Astrocyte of the spinal cord (primary cell): Measurements from ENCODE around the gene MAP3K15.

Experiments
- DNase-seq: peaks from one replicate; pipeline ENCODE4 v3.0.0; 2011; ENCODE audit warnings: low read depth, low spot score
- H3K4me3 ChIP-seq: 2 replicates; pipeline ENCODE4 v1.5.1; 2011; ENCODE audit warnings: low read depth, mild to moderate bottlenecking, low read length, moderate library complexity
- CTCF ChIP-seq: IDR thresholded peaks from 2 replicates; pipeline ENCODE4 v1.5.1; 2012; ENCODE audit warnings: low read depth, mild to moderate bottlenecking, low read length, inconsistent platforms
- in situ Hi-C: cut with HindIII; loops from 2 replicates; pipeline ENCODE4 v1.10.0; 2017; ENCODE audit warnings: low sequenced_read_pairs

MAP3K15 gene

DNA sequence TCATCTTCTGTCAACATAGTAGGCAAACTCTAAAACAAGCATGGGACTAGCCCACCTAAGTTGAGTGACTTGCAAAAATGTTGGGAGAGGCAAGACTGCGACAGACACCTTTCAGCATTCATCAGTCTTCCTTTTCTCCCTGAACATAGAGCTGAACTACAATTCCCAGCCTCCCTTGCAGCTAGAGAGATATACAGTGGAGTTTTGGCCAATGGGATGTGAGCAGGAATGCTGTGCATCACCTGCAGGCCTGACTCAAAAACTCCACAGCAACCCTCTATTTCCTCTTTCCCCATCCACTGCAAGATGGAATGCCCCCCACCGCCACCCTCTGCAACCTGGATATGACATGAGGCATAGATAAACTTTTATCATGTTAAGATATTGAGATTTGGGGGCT lies 105.0 kb downstream of the MAP3K15 start:
- no peak for DNase-seq
- in situ Hi-C loops = no loop called here

DNA sequence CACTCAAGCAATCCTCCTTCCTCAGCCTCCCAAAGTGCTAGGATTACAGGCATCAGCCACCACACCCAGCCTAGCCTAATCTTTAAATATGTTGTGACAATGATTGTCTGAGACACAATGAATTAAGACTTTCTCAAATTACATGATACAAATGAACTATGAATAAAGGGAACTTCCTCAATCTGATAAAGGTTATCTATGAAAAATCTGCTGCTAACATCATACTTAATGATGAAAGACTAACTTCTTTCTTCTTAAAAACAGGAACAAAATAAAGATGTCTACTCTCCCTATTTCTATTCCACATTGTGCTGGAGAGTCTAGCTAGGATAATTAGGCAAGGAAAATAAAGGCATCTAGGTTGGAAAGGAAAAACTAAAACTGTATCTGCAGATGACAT lies 111.6 kb downstream of the MAP3K15 start:
- in situ Hi-C loops = no loop called here
- no peak for DNase-seq
- no peak overlapping the region for H3K4me3 ChIP-seq
- no peak for TF ChIP-seq CTCF

More for the DNA sequence above, 105.0 kb downstream of the MAP3K15 start:
- H3K4me3 ChIP-seq = no peak overlapping the region
- TF ChIP-seq CTCF = no peak

DNA sequence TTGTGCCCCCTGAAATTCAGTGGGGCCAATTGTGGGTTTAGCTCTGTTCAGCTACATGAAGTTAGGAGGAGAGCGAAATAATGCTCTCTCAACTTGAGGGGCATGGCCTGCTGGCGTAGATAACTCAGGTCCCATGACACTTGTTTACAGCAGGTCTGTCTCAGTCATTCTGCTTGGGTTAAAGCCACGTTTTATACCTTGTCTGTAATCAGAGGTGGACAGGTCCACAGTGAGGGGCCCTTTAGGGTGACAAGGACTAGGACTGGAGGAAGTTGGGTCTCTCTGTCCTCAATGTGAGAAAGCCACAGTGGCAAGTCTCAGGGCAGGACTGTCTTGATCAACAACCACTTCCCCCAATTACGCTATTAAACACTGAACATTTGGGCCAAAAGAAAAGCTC lies 122.6 kb downstream of the MAP3K15 start:
- TF ChIP-seq CTCF = no peak
- H3K4me3 ChIP-seq = no peak overlapping the region
- in situ Hi-C loops = no loop called here
- DNase-seq = no peak

DNA sequence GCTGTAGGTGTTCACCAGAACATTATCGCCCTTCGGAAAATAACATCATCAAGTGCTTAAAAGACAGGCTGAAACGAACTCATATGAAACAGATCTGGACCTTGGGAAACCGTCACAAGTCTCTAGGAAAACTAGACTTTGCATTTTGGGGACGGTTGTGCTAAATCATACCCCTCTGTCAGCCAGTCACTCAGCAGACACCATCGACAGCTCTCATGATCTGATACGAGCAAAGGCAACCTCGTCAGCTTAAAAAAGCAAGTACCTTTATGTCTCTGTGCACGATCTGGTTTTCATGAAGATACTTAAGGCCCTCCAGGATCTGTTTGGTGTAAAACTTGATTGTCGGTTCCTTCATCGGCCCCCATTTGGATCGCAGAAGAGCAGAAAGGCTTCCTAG lies 123.2 kb downstream of the MAP3K15 start:
- no peak overlapping the region for H3K4me3 ChIP-seq
- no peak for DNase-seq
- in situ Hi-C loops = no loop called here
- TF ChIP-seq CTCF = no peak

DNA sequence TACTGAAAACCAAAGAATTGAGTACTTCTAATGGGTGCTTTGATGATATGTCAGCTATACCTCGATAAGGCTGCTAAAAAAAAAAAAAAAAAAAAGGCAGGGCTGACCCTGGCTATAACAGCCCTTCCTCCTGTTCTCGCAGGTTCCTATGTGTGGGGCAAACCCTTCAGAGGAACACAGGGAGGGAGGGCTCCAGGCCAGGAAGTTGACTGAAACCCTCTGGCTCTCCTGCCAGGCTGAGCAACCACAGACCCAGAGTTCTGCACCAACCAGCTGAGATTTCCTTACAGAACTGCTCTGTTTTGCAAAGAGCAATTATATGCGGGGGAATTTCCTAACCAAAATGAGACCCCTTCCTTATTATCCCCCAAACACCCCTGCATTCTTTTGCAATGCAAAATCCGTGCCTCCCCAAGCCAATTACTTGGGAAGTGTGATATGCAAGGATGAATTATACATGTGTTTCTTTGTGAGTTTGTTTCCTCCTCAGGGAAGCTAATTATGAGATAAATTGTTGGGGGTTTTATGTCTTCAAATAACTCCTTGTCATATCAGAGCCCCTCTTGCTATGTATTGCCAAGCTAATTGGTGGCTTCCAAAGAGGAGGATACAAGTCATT lies 126.0 kb downstream of the MAP3K15 start:
- in situ Hi-C loops = no loop called here
- no peak for TF ChIP-seq CTCF
- no peak overlapping the region for H3K4me3 ChIP-seq
- DNase-seq = no peak

DNA sequence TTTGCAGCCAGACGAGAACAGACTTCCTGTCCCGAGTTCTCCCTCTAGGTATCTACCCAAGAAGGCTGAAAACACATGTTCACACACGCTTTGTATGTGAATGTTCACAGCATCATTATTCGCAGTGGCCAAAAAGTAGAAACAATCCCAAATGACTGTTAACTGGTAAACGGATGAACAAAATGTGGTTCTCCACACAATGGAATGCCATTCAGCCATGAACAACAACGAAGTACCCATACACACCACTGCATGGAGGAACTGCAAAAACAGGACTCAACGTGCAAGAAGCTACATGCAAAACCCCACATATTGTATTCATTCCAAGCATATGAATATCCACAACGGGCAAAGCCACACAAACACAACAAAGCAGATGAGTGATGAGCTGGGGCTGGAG lies 126.6 kb downstream of the MAP3K15 start:
- no peak for TF ChIP-seq CTCF
- no peak for DNase-seq
- no peak overlapping the region for H3K4me3 ChIP-seq
- in situ Hi-C loops = no loop called here

DNA sequence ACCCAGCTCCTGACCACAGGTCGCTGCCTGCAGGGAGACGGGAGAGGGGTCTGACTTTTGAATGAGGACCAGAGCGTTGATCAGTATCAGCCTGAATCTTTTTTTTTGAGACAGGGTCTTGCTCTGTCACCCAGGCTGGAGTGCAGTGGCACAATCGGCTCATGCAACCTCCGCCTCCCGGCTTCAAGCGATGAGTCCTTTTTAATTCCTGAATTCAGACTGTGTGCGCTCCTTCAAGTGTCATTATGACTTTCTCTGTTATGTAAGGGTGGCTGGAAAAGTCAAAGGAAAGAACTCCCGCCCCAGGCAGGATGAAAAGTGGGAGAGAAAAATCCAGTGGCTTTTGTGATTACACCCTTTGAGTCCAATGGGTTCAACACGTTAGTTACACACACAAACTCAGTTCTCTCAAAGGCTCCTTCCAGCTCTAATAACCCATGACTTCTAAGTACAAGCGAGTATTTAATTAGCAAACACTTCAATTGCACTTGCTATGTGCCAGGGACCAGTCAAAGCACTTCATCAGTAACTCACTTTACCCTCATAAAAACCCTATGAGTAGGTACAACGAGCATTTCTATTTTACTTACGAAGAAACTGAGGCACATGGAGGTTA lies 127.1 kb downstream of the MAP3K15 start:
- in situ Hi-C loops = no loop called here
- no peak for DNase-seq
- no peak overlapping the region for H3K4me3 ChIP-seq
- no peak for TF ChIP-seq CTCF
